Osteocyte (in vitro differentiated cells): ENCODE results near the gene GRAMD2B. TPM values are rescaled to one million over a fixed set of nuclear protein-coding genes. Genes with fewer than 3 reads are reported as not detected.

Experiments
- DNase-seq: peaks from one replicate; pipeline ENCODE4 v3.0.0; 2021; ENCODE audit warnings: mixed read lengths; ENCODE audit not compliant: unreplicated experiment; ENCODE audit errors: extremely low spot score
- H3K27ac Mint-ChIP-seq: one replicate; pipeline ENCODE4 v1.8.0; 2021; ENCODE audit warnings: mild to moderate bottlenecking, mixed read lengths; ENCODE audit not compliant: unreplicated experiment
- H3K27me3 Mint-ChIP-seq: one replicate; pipeline ENCODE4 v1.8.0; 2021; ENCODE audit warnings: mixed read lengths; ENCODE audit not compliant: unreplicated experiment
- H3K36me3 Mint-ChIP-seq: one replicate; pipeline ENCODE4 v1.8.0; 2021; ENCODE audit warnings: mixed read lengths; ENCODE audit not compliant: unreplicated experiment
- H3K4me1 Mint-ChIP-seq: one replicate; pipeline ENCODE4 v1.8.0; 2021; ENCODE audit warnings: mixed read lengths; ENCODE audit not compliant: unreplicated experiment
- H3K4me3 Mint-ChIP-seq: one replicate; pipeline ENCODE4 v1.8.0; 2021; ENCODE audit warnings: mild to moderate bottlenecking, moderate library complexity, mixed read lengths; ENCODE audit not compliant: unreplicated experiment
- H3K9me3 Mint-ChIP-seq: one replicate; pipeline ENCODE4 v1.8.0; 2021; ENCODE audit warnings: mixed read lengths; ENCODE audit not compliant: unreplicated experiment
- total RNA-seq: library from RNA; stranded (reverse); gene quantifications from 2 replicates; pipeline ENCODE4 v1.2.1, GENCODE V29; 2021
- TF ChIP-seq, protein P1 (sequence below): fragments of 200-600 bp; sonication (generic); IDR thresholded peaks from 2 replicates; pipeline ENCODE4 v1.5.0; 2021; ENCODE audit warnings: antibody characterized with exemption, mild to moderate bottlenecking, moderate library complexity

Gene GRAMD2B
- total RNA-seq, 1 donor from 2014 or later: 93.7 TPM

DNA sequence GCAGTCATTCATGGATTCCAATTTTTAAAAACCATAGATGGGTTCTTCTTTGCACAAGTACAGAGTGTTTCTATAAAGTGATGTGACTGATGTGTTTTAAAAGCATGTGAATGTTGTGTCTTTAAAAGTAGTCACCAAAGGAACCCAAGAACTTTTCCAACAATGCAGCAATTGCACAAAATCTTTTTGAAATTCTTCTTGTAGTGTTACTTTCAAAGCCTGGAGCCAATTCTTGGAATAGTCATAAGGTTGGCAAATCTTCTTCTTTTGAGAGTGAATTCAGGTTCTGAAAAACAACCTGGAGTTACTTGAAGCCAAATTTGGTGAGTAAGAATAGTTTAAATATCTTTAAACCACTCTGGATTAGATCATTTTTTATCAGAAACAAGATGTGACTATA, 10.5 kb downstream of the GRAMD2B start:
- H3K27me3 Mint-ChIP-seq: no peaks in the 10 kb centered on the region
- H3K36me3 Mint-ChIP-seq: peaks cover 72% of the 10 kb centered on the region
- peaks cover 68% of the 10 kb centered on the region for H3K4me1 Mint-ChIP-seq
- no peak overlapping the region for H3K4me3 Mint-ChIP-seq
- H3K9me3 Mint-ChIP-seq: no peaks in the 10 kb centered on the region
- no peak for DNase-seq
- H3K27ac Mint-ChIP-seq: peak overlapping the region; percentile 28
- TF ChIP-seq, protein P1, sequence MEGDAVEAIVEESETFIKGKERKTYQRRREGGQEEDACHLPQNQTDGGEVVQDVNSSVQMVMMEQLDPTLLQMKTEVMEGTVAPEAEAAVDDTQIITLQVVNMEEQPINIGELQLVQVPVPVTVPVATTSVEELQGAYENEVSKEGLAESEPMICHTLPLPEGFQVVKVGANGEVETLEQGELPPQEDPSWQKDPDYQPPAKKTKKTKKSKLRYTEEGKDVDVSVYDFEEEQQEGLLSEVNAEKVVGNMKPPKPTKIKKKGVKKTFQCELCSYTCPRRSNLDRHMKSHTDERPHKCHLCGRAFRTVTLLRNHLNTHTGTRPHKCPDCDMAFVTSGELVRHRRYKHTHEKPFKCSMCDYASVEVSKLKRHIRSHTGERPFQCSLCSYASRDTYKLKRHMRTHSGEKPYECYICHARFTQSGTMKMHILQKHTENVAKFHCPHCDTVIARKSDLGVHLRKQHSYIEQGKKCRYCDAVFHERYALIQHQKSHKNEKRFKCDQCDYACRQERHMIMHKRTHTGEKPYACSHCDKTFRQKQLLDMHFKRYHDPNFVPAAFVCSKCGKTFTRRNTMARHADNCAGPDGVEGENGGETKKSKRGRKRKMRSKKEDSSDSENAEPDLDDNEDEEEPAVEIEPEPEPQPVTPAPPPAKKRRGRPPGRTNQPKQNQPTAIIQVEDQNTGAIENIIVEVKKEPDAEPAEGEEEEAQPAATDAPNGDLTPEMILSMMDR: no peak

DNA sequence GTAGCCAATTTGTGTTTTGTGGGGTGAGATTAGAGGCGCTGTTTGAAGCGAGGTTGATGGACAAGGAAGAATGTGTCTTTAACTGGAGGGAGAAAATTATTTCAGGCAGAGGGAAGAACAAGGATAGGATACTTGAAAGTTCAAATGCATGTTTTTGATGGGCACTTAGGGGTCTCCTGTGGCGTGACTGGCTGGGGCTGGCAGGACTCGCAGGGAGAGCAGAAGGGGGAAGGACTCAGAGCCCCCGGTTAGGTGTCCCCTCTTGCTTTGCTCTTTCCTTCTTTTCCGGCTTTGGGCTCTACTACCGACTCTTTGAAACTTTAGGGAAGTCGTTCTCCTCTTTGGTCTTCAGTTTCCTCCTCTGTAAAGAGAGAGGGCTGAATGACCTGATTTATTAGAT, 12.1 kb downstream of the GRAMD2B start:
- peak overlapping the region; percentile 50 for H3K27ac Mint-ChIP-seq
- H3K9me3 Mint-ChIP-seq: peaks cover 2% of the 10 kb centered on the region
- peaks cover 54% of the 10 kb centered on the region for H3K4me1 Mint-ChIP-seq
- H3K36me3 Mint-ChIP-seq: peaks cover 71% of the 10 kb centered on the region
- TF ChIP-seq, protein P1: no peak
- no peaks in the 10 kb centered on the region for H3K27me3 Mint-ChIP-seq
- no peak for DNase-seq
- no peak overlapping the region for H3K4me3 Mint-ChIP-seq

DNA sequence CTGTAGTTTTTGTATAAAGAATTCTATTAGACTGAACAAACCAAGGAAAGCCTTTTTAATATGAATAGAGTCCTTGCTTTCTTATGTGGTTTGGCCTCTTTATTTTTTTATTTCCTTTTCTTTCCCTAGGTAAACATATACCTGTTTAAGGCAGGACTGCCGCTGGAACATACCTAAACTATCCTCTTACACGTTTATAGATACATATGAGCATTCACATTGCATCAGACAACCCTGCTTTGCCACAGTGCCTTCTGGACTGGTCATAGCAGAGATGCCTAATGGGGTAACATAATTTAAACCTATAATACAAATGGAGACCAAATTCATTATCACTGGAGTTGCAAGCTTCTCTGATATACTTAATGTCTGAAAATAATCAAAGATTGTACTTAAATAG, 12.5 kb downstream of the GRAMD2B start:
- Mint-ChIP-seq H3K4me3 (no peak overlapping the region), H3K36me3 (peaks cover 71% of the 10 kb centered on the region), H3K27me3 (no peaks in the 10 kb centered on the region), H3K4me1 (peaks cover 54% of the 10 kb centered on the region), H3K27ac (no peak overlapping the region), H3K9me3 (peaks cover 6% of the 10 kb centered on the region)
- TF ChIP-seq, protein P1: no peak
- DNase-seq: no peak

DNA sequence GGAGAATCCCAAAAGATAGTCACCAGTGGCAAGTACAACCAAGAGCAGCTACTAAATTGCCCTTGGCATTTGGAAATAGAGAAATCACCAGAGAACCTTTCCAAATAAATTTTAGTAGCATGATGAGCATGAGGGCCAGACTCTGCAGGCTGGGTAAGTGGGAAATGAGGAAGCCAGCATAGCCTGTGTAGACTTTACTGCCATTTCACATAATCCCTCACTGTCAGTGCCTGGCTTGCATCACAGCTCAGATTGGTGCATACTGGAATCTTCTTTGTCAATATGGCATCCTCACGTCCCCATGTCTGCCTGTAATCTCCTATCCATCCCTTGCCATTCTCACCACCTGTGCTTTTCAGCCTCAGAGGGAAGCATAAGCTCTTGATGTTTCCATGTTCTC, 14.5 kb downstream of the GRAMD2B start:
- Mint-ChIP-seq H3K27ac (peak overlapping the region; percentile 11), H3K4me3 (no peak overlapping the region), H3K27me3 (no peaks in the 10 kb centered on the region), H3K4me1 (peaks cover 40% of the 10 kb centered on the region), H3K36me3 (peaks cover 67% of the 10 kb centered on the region), H3K9me3 (peaks cover 6% of the 10 kb centered on the region)
- TF ChIP-seq, protein P1: no peak
- DNase-seq: no peak

DNA sequence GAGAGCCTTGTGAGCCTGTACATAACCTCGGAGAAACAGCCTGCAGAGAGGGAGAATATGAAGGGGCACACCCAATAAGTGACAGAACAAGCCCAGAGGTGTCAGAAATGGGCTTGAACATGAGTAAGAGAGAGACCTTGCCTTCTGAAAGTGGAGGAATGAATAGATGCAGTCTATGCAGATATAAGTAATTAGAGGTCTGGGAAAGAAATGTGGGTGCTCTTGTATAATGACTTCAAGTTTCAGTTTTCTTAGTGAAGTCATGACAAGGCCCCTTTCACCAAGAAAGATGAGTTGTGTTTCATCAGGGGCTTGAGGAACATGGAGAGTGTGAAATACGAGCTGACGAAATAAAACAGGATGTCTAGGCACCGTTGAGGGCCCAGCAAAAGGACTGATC, 15.1 kb downstream of the GRAMD2B start:
- Mint-ChIP-seq H3K27me3 (no peaks in the 10 kb centered on the region), H3K9me3 (peaks cover 6% of the 10 kb centered on the region), H3K4me3 (no peak overlapping the region), H3K4me1 (peaks cover 38% of the 10 kb centered on the region), H3K36me3 (peaks cover 68% of the 10 kb centered on the region), H3K27ac (peak overlapping the region; percentile 11)
- TF ChIP-seq, protein P1: no peak
- DNase-seq: no peak
